ENCODE measurements around the gene TACC3.

Gene TACC3

GRCh38 chr4:1762264-1763010 lies 41.1 kb downstream of the TACC3 start:
- DNase-seq: no peak

GRCh38 chr4:1763070-1763549 lies 41.8 kb downstream of the TACC3 start:
- no peak for DNase-seq

GRCh38 chr4:1763550-1764080 lies 42.3 kb downstream of the TACC3 start:
- DNase-seq: no peak

- DNase-seq: no peak
These were observed 43.3 kb downstream of the TACC3 start for GRCh38 chr4:1764670-1765069.

- DNase-seq: no peak
These were observed 44.2 kb downstream of the TACC3 start for GRCh38 chr4:1765409-1766072.

- no peak for DNase-seq
These were observed 45.1 kb downstream of the TACC3 start for GRCh38 chr4:1766106-1767060.

- no peak for DNase-seq
These were observed 45.9 kb downstream of the TACC3 start for GRCh38 chr4:1767061-1767769.

GRCh38 chr4:1767770-1768366 lies 46.5 kb downstream of the TACC3 start:
- peak in 1 of 2 donors; percentile 29 for DNase-seq

GRCh38 chr4:1768367-1769034 lies 47.2 kb downstream of the TACC3 start:
- no peak for DNase-seq

GRCh38 chr4:1769692-1770091 lies 48.4 kb downstream of the TACC3 start:
- no peak for DNase-seq

- no peak for DNase-seq
These were observed 48.9 kb downstream of the TACC3 start for GRCh38 chr4:1770245-1770644.

- DNase-seq: no peak
These were observed 49.5 kb downstream of the TACC3 start for GRCh38 chr4:1770791-1771231.

GRCh38 chr4:1771555-1772305 lies 50.4 kb downstream of the TACC3 start:
- no peak for DNase-seq

- no peak for DNase-seq
These were observed 51.7 kb downstream of the TACC3 start for GRCh38 chr4:1772853-1773538.

GRCh38 chr4:1773754-1774153 lies 52.4 kb downstream of the TACC3 start:
- DNase-seq: no peak

GRCh38 chr4:1775731-1776500 lies 54.6 kb downstream of the TACC3 start:
- DNase-seq: no peak

GRCh38 chr4:1776521-1777161 lies 55.3 kb downstream of the TACC3 start:
- no peak for DNase-seq
